AG04450 (cell line): ENCODE results near the gene IL12RB2. TPM values are rescaled to one million over a fixed set of nuclear protein-coding genes. Genes with fewer than 3 reads are reported as not detected.
"Not testable (repeated sequence)": the region's sequence is repeated elsewhere in the genome, so short reads cannot be mapped to it uniquely, and the experiment has no call there.

Experiments
- CTCF ChIA-PET: fragments of 300-600, 350-600 bp; formaldehyde crosslinking; extraction: SDS; loops from one replicate; lab custom pipeline; 2022; ENCODE audit warnings: antibody characterized with exemption, inconsistent platforms; lab: Charles Lee
- POLR2A ChIA-PET: fragments of 350-600 bp; formaldehyde crosslinking; extraction: SDS; loops from one replicate; lab custom pipeline; 2021; ENCODE audit warnings: antibody characterized with exemption, inconsistent platforms; lab: Yijun Ruan, JAX
- DNase-seq: peaks from one replicate; pipeline ENCODE4 v3.0.0-alpha.2; 2011; ENCODE audit warnings: low read depth, low spot score
- H3K27ac ChIP-seq: one replicate; pipeline ENCODE4 v1.5.1; 2012; ENCODE audit warnings: low read depth, low read length, control low read depth
- H3K27me3 ChIP-seq: one replicate; pipeline ENCODE4 v1.6.0; 2012; ENCODE audit warnings: low read length; ENCODE audit not compliant: control insufficient read depth, insufficient read depth
- H3K4me3 ChIP-seq: 2 replicates; pipeline ENCODE4 v1.5.1; 2011; ENCODE audit warnings: mild to moderate bottlenecking, low read depth, low read length, control low read depth
- H3K9me3 ChIP-seq: 2 replicates; pipeline ENCODE4 v1.5.1; 2012; ENCODE audit warnings: low read length; ENCODE audit not compliant: control insufficient read depth, insufficient read depth
- CTCF ChIP-seq: IDR thresholded peaks from 2 replicates; pipeline ENCODE4 v1.5.1; 2011; ENCODE audit warnings: low read depth, low read length, control low read depth, inconsistent platforms
- polyA plus RNA-seq: library from polyadenylated mRNA; depleted of rRNA; stranded (reverse); fragments of >200 nt; gene quantifications from 2 replicates; pipeline ENCODE4 v1.2.3, GENCODE V29; 2011

The IL12RB2 gene
- polyA plus RNA-seq, 1 experiment = not detected

DNA sequence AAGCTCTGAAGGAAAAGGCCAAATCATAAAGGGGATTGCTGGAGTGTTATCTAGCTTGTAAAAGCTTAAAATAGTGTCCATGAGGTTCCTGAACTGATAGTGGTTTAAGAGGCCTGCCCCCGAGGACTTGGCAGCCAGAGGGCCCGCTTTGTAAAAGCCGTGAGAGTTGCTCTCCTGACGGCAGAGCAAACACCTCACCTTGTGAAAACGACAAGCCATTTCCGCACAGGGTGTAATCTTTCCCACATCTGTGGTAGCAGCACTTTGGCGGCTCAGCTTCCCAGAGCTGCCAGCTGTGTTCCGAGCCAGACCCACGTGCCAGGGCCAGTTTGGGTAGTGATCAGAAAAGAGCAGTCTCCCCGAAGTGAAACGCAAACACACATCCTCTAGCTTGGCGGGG lies 85.6 kb downstream of the IL12RB2 start:
- H3K27me3 ChIP-seq = no peaks in the 10 kb centered on the region
- CTCF ChIA-PET = no interaction called here
- DNase-seq = no peak
- H3K27ac ChIP-seq = no peak overlapping the region
- POLR2A ChIA-PET = no interaction called here
- no peak overlapping the region for H3K4me3 ChIP-seq
- no peaks in the 10 kb centered on the region; the same call in 1 of the 2 replicates for H3K9me3 ChIP-seq
- no peak for TF ChIP-seq CTCF

GRCh38 chr1:67393737-67394136 lies 86.1 kb downstream of the IL12RB2 start:
- H3K9me3 ChIP-seq = no peaks in the 10 kb centered on the region; the same call in 1 of the 2 replicates
- H3K27me3 ChIP-seq = no peaks in the 10 kb centered on the region
- ChIA-PET CTCF (no interaction called here), POLR2A (interaction anchor here (0.6 kb wide), 1 partner anchor 63 kb away, joined by 3 read pairs; no protein-coding TSS in a partner anchor)
- no peak for TF ChIP-seq CTCF
- H3K27ac ChIP-seq = no peak overlapping the region
- no peak overlapping the region for H3K4me3 ChIP-seq
- no peak for DNase-seq

DNA sequence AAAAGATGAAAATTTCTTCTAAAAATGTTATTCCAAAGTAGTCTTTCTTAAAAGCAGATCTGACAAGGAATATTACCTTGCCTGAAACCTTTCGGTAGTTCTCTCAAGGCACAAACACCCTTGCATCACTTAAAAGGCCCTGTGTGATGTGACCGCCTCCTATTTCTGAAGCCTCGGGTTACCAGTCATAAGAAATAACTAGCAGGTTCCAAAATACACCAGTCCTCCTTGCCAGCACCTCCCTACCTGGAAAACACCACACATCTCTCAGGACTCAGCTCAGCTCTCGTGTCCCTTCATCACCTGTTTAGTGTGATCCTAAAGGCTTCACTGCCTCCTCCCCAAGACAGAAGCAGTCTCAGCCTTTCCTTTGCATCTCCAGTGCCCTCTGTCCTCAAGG lies 86.9 kb downstream of the IL12RB2 start:
- H3K27ac ChIP-seq = no peak overlapping the region
- ChIA-PET POLR2A (interaction anchor here (0.6 kb wide), 1 partner anchor 62 kb away, joined by 3 read pairs; no protein-coding TSS in a partner anchor), CTCF (no interaction called here)
- H3K4me3 ChIP-seq = no peak overlapping the region
- H3K27me3 ChIP-seq = no peaks in the 10 kb centered on the region
- TF ChIP-seq CTCF = no peak
- no peak for DNase-seq
- no peaks in the 10 kb centered on the region; the same call in 1 of the 2 replicates for H3K9me3 ChIP-seq

DNA sequence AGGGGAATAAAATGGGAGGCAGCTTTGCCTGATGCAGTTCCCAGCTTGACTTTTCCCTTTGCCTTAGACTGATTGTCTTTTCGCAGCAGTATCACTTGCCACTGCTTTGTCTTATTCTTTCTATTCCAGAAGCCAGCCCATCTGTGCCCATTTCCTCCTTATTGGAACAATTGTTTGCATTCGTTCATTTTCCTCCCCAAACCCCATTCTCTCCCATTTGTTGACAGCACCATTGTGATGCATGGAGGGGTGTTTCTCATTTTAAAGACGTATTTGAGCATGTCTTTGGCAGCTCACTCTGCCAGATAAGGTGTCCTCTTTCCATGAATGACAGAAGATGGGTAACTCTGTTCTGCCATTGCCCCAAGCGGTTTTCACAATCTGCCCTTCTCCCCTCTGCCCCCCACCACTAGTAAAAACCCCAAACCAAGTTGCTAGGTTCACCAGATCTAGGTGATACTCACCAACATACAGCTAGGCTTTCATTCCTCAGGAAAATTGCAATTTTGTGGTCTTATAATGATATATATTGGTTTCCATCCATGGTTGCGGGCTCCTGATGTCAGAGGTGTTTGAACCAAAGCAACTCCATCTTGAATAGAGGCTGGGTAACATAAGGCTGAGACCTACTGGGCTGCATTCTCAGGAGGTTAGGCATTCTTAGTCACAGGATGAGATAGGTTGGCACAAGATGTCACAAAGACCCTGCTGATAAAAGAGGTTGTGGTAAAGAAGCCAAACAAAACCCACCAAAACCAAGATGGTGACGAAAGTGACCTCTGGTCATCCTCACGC lies 91.7 kb downstream of the IL12RB2 start:
- DNase-seq = no peak
- no peak overlapping the region for H3K27ac ChIP-seq
- H3K9me3 ChIP-seq = no peaks in the 10 kb centered on the region
- POLR2A ChIA-PET = no interaction called here
- no peaks in the 10 kb centered on the region for H3K27me3 ChIP-seq
- CTCF ChIA-PET = no interaction called here
- H3K4me3 ChIP-seq = no peak overlapping the region
- no peak for TF ChIP-seq CTCF

DNA sequence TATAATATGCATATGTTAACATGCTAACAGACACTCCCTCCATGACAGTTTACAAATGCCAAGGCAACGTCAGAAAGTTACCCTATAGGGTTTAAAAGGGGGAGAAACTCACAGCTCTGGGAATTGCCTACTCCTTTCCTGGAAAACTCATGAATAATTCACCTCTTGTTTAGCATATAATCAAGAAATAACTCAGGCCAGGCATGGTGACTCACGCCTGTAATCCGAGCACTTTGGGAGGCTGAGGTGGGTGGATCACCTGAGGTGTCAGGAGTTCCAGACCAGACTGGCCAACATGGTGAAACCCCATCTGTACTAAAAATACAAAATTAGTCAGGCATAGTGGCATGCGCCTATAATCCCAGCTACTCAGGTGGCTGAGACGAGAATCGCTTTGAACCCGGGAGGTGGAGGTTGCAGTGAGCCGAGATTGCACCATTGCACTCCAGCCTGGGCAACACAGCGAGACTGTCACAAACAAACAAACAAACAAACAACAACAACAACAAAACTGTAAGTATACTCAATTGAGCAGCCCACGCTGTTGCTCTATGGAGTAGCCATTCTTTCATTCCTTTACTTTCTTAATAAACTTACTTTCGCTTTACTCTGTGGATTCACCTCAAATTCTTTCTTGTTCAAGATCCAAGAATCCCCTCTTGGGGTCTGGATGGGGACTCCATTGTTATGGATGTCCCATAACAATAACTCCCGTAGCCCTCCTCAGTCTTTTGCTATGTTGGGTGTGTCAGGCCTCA lies 92.5 kb downstream of the IL12RB2 start:
- H3K27ac ChIP-seq, POLR2A ChIA-PET, H3K27me3 ChIP-seq, H3K4me3 ChIP-seq, H3K9me3 ChIP-seq, CTCF ChIA-PET, DNase-seq: not testable (repeated sequence)
